ENCODE results near the gene NFIA.

The NFIA gene

GRCh38 chr1:61085206-61085982 lies 3.0 kb downstream of the NFIA start:
- Mint-ChIP-seq H3K4me1 (ENCODE audit: low read depth) (peaks cover 19% of the 10 kb centered on the region), H3K27ac (no peak overlapping the region), H3K4me3 (no peak overlapping the region), H3K27me3 (no peaks in the 10 kb centered on the region), H3K36me3 (peaks cover 5% of the 10 kb centered on the region), H3K9me3 (ENCODE audit: low read depth) (no peaks in the 10 kb centered on the region)

GRCh38 chr1:61085983-61086644 lies 3.8 kb downstream of the NFIA start:
- H3K27ac Mint-ChIP-seq = no peak overlapping the region
- no peaks in the 10 kb centered on the region for H3K27me3 Mint-ChIP-seq
- no peaks in the 10 kb centered on the region for H3K9me3 Mint-ChIP-seq (ENCODE audit: low read depth)
- peaks cover 11% of the 10 kb centered on the region for H3K4me1 Mint-ChIP-seq (ENCODE audit: low read depth)
- H3K36me3 Mint-ChIP-seq = peaks cover 7% of the 10 kb centered on the region
- no peak overlapping the region for H3K4me3 Mint-ChIP-seq

- peaks cover 8% of the 10 kb centered on the region for H3K36me3 Mint-ChIP-seq
- no peaks in the 10 kb centered on the region for H3K9me3 Mint-ChIP-seq (ENCODE audit: low read depth)
- H3K4me1 Mint-ChIP-seq (ENCODE audit: low read depth) = peaks cover 5% of the 10 kb centered on the region
- H3K27me3 Mint-ChIP-seq = no peaks in the 10 kb centered on the region
- no peak overlapping the region for H3K4me3 Mint-ChIP-seq
- no peak overlapping the region for H3K27ac Mint-ChIP-seq
These were observed 5.2 kb downstream of the NFIA start for GRCh38 chr1:61087571-61087970.

GRCh38 chr1:61088163-61088974 lies 6.0 kb downstream of the NFIA start:
- peaks cover 5% of the 10 kb centered on the region for H3K4me1 Mint-ChIP-seq (ENCODE audit: low read depth)
- H3K36me3 Mint-ChIP-seq = peaks cover 8% of the 10 kb centered on the region
- no peak overlapping the region for H3K4me3 Mint-ChIP-seq
- H3K9me3 Mint-ChIP-seq (ENCODE audit: low read depth) = no peaks in the 10 kb centered on the region
- H3K27ac Mint-ChIP-seq = no peak overlapping the region
- H3K27me3 Mint-ChIP-seq = no peaks in the 10 kb centered on the region

- H3K36me3 Mint-ChIP-seq = peaks cover 8% of the 10 kb centered on the region
- no peaks in the 10 kb centered on the region for H3K4me1 Mint-ChIP-seq (ENCODE audit: low read depth)
- H3K27ac Mint-ChIP-seq = no peak overlapping the region
- no peak overlapping the region for H3K4me3 Mint-ChIP-seq
- no peaks in the 10 kb centered on the region for H3K9me3 Mint-ChIP-seq (ENCODE audit: low read depth)
- peaks cover 2% of the 10 kb centered on the region for H3K27me3 Mint-ChIP-seq
These were observed 7.0 kb downstream of the NFIA start for GRCh38 chr1:61089338-61089737.

- Mint-ChIP-seq H3K27me3 (peaks cover 2% of the 10 kb centered on the region), H3K27ac (no peak overlapping the region), H3K36me3 (peaks cover 8% of the 10 kb centered on the region), H3K9me3 (ENCODE audit: low read depth) (no peaks in the 10 kb centered on the region), H3K4me1 (ENCODE audit: low read depth) (no peaks in the 10 kb centered on the region), H3K4me3 (no peak overlapping the region)
These were observed 7.4 kb downstream of the NFIA start for GRCh38 chr1:61089741-61090140.

- Mint-ChIP-seq H3K4me1 (ENCODE audit: low read depth) (no peaks in the 10 kb centered on the region), H3K4me3 (no peak overlapping the region), H3K9me3 (ENCODE audit: low read depth) (no peaks in the 10 kb centered on the region), H3K27me3 (peaks cover 2% of the 10 kb centered on the region), H3K27ac (no peak overlapping the region), H3K36me3 (peaks cover 8% of the 10 kb centered on the region)
These were observed 8.3 kb downstream of the NFIA start for GRCh38 chr1:61090546-61091202.

GRCh38 chr1:61091455-61091854 lies 9.1 kb downstream of the NFIA start:
- peaks cover 8% of the 10 kb centered on the region for H3K36me3 Mint-ChIP-seq
- H3K9me3 Mint-ChIP-seq (ENCODE audit: low read depth) = no peaks in the 10 kb centered on the region
- H3K27me3 Mint-ChIP-seq = peaks cover 2% of the 10 kb centered on the region
- H3K4me1 Mint-ChIP-seq (ENCODE audit: low read depth) = no peaks in the 10 kb centered on the region
- no peak overlapping the region for H3K4me3 Mint-ChIP-seq
- no peak overlapping the region for H3K27ac Mint-ChIP-seq

GRCh38 chr1:61092642-61093041 lies 10.3 kb downstream of the NFIA start:
- H3K27me3 Mint-ChIP-seq = peaks cover 2% of the 10 kb centered on the region
- peaks cover 3% of the 10 kb centered on the region for H3K4me1 Mint-ChIP-seq (ENCODE audit: low read depth)
- H3K9me3 Mint-ChIP-seq (ENCODE audit: low read depth) = no peaks in the 10 kb centered on the region
- peaks cover 8% of the 10 kb centered on the region for H3K36me3 Mint-ChIP-seq
- no peak overlapping the region for H3K27ac Mint-ChIP-seq
- H3K4me3 Mint-ChIP-seq = no peak overlapping the region

GRCh38 chr1:61093525-61094137 lies 11.3 kb downstream of the NFIA start:
- no peaks in the 10 kb centered on the region for H3K9me3 Mint-ChIP-seq (ENCODE audit: low read depth)
- H3K27ac Mint-ChIP-seq = no peak overlapping the region
- H3K4me1 Mint-ChIP-seq (ENCODE audit: low read depth) = peaks cover 3% of the 10 kb centered on the region
- H3K27me3 Mint-ChIP-seq = peaks cover 2% of the 10 kb centered on the region
- H3K4me3 Mint-ChIP-seq = no peak overlapping the region
- H3K36me3 Mint-ChIP-seq = peaks cover 5% of the 10 kb centered on the region

GRCh38 chr1:61094677-61095469 lies 12.5 kb downstream of the NFIA start:
- Mint-ChIP-seq H3K27me3 (peaks cover 2% of the 10 kb centered on the region), H3K4me3 (no peak overlapping the region), H3K27ac (no peak overlapping the region), H3K36me3 (peaks cover 3% of the 10 kb centered on the region), H3K4me1 (ENCODE audit: low read depth) (peaks cover 5% of the 10 kb centered on the region), H3K9me3 (ENCODE audit: low read depth) (no peaks in the 10 kb centered on the region)

- H3K27ac Mint-ChIP-seq = no peak overlapping the region
- no peak overlapping the region for H3K4me3 Mint-ChIP-seq
- H3K9me3 Mint-ChIP-seq (ENCODE audit: low read depth) = no peaks in the 10 kb centered on the region
- H3K36me3 Mint-ChIP-seq = peaks cover 5% of the 10 kb centered on the region
- H3K4me1 Mint-ChIP-seq (ENCODE audit: low read depth) = peaks cover 5% of the 10 kb centered on the region
- peaks cover 2% of the 10 kb centered on the region for H3K27me3 Mint-ChIP-seq
These were observed 13.1 kb downstream of the NFIA start for GRCh38 chr1:61095470-61095812.

- H3K9me3 Mint-ChIP-seq (ENCODE audit: low read depth) = no peaks in the 10 kb centered on the region
- H3K4me3 Mint-ChIP-seq = no peak overlapping the region
- no peak overlapping the region for H3K27ac Mint-ChIP-seq
- H3K4me1 Mint-ChIP-seq (ENCODE audit: low read depth) = peaks cover 5% of the 10 kb centered on the region
- peaks cover 2% of the 10 kb centered on the region for H3K27me3 Mint-ChIP-seq
- peaks cover 3% of the 10 kb centered on the region for H3K36me3 Mint-ChIP-seq
These were observed 15.0 kb downstream of the NFIA start for GRCh38 chr1:61097317-61097716.

GRCh38 chr1:61097722-61098121 lies 15.4 kb downstream of the NFIA start:
- Mint-ChIP-seq H3K27me3 (peaks cover 2% of the 10 kb centered on the region), H3K4me1 (ENCODE audit: low read depth) (peaks cover 5% of the 10 kb centered on the region), H3K27ac (no peak overlapping the region), H3K4me3 (no peak overlapping the region), H3K36me3 (peaks cover 3% of the 10 kb centered on the region), H3K9me3 (ENCODE audit: low read depth) (no peaks in the 10 kb centered on the region)
